ENCODE data around the gene SPEG.

Gene SPEG

GRCh38 chr2:219425238-219426067 is 9.2 kb upstream of the SPEG start:
- FAIRE-seq: no peak

- no peak for FAIRE-seq
These were observed 8.6 kb upstream of the SPEG start for GRCh38 chr2:219426068-219426443.

- no peak for FAIRE-seq
These were observed 8.0 kb upstream of the SPEG start for GRCh38 chr2:219426534-219427136.

- no peak for FAIRE-seq
These were observed 6.2 kb upstream of the SPEG start for GRCh38 chr2:219428469-219428868.

DNA sequence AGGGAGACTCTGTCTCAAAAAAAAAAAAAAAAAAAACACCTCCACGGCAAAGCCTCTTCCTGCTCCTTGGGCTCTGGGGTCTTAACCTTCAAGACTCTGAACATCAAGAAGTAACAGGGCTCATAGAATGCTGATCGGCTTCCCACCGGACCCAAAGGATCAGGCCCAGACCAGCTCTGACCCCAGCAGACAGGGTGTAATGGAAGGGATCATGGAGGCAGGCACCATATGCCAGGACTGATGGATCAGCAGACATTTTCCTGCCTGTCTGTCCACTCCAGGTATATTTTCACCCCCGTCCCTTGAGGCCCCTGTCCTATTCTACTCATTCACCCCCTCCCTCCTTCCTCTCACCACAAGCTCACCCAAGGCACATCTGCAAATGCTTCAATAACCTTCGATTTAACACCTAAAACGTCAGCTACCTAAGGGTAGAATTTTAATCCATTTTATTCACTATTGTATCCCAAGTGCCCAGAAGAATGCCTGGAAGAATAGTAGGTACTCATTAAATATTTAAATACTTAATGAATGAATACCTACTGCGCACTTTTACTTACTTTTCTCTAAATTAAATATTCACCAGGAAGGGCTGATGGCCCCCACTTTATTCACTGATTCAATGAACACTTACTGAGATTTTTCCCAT is 4.6 kb upstream of the SPEG start:
- FAIRE-seq: no peak

GRCh38 chr2:219430633-219431615 is 3.7 kb upstream of the SPEG start:
- FAIRE-seq: no peak

- no peak for FAIRE-seq
These were observed 776 bp upstream of the SPEG start for GRCh38 chr2:219433666-219434467.

GRCh38 chr2:219434468-219434717 is 250 bp upstream of the SPEG start:
- FAIRE-seq: no peak

- no peak for FAIRE-seq
These were observed 1.1 kb downstream of the SPEG start for GRCh38 chr2:219435701-219436100.

DNA sequence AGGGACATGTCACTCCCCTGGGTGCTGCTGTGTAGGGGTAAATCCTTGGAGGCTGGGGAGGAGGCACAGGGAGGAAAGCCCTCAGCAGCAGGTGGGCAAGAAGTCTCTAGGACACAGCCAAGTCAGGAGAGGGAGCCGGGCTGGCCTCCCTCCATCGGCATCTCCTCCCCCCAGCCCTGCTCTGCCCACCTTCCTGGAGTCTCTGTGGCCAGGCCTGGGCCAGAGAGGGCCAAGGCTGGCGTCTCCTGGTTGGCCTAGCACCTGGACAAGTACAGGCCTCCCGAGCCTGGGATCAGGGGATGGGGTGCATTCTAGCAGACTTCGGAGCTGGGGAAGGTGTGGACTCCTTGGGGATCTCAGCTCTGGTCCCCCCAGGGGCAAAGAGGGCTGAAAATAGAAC is 1.8 kb downstream of the SPEG start:
- FAIRE-seq: no peak

- FAIRE-seq: no peak
These were observed 2.5 kb downstream of the SPEG start for GRCh38 chr2:219437141-219437540.

DNA sequence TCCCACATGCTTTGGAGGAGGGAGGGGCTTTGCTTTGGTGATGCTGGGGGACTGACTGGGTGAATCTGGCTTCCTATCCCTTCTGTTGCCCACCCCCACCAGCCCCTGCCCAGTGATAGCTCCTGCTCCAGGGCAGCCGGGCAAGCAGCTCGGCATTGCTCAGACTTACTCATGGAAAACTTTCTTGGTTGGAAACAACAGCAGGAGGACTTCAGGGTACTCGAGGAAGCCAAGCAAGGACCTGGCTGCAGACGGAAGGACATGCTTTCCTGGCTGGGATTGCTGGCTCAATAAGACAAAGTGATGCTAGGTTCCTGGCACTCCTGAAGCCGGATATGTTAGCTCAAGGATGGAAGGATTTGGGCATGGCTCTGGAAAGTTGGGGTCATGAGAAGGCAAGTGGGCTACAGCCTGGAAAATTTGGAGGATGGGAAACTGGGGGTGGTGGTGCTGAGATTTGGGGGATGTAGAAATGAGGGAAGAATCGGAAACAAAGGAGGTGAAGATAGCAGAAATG is 3.1 kb downstream of the SPEG start:
- FAIRE-seq: no peak

DNA sequence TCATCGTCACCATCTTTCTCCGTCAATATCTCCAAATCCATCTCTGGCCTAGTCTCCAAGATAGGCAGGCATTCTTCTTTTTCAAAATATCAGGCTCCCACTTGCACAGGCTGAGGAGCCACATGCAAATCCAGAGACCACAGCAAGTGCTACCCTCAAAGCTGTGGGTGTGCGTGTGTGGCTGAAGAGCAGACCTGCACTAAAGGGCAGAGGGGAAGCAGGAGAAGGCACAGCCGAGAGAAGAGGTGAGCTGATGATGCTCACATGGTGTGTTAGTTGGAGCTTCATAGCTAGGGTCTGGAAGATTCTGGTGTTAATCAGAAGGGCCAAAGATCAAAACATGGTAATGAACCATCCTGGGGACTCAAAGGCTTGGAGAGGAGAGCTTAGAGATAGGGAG is 3.8 kb downstream of the SPEG start:
- no peak for FAIRE-seq

DNA sequence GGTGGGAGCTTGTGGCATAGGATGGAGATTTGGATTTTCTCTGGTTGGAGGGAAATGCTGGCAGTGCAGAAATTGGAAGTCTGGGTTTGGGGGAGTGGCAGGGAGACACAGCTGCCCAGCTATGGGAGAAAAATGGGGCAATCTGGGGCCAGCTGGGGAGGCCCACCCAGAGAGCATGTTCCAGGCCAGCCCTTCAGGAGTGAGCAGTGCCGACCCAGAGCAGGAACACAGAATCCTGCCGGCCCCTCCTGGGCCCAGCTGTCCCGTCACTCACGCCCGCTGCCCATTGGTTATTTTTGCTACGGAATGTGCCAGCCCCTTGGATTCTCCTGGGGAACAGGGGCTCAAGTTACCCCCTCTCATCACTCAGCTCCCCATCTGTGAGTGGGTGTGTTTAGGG is 4.9 kb downstream of the SPEG start:
- no peak for FAIRE-seq

DNA sequence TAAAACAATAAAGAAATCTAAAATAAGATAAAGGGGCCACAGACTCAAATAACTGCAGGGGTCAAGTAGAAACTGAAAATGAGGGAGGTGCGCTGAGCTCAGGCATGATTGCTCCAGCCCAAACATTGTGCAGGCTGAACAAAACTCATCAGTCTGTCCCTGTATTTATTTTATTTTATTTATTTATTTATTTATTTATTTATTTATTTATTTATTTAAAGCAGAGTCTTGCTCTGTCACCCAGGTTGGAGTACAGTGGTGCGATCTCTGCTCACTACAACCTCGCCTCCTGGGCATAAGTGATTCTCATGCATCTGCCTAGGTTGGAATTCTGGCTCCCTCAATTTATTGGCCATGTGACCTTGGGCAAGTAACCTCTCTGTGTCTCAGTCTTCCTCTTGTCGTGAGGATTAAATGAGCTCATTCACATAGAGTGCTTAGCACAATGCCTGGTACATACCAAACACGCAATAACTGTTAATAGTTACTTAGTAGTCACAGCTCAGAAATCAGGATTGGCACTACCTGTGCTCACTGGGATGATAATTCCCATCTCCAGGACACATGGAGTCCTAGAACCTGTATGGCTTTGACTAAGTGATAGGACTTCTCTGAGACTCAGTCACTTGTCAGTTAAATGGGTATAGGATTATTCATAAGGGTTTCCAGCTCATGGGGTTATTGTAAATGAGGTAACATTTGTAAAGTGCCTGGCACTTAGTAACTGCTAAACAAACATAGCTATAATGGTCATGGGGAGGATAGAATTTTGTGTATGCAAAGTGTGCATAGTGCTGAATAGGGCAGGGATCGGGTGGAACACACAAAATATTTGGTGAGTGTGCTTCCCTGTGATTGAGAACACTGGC is 6.0 kb downstream of the SPEG start:
- no peak for FAIRE-seq

DNA sequence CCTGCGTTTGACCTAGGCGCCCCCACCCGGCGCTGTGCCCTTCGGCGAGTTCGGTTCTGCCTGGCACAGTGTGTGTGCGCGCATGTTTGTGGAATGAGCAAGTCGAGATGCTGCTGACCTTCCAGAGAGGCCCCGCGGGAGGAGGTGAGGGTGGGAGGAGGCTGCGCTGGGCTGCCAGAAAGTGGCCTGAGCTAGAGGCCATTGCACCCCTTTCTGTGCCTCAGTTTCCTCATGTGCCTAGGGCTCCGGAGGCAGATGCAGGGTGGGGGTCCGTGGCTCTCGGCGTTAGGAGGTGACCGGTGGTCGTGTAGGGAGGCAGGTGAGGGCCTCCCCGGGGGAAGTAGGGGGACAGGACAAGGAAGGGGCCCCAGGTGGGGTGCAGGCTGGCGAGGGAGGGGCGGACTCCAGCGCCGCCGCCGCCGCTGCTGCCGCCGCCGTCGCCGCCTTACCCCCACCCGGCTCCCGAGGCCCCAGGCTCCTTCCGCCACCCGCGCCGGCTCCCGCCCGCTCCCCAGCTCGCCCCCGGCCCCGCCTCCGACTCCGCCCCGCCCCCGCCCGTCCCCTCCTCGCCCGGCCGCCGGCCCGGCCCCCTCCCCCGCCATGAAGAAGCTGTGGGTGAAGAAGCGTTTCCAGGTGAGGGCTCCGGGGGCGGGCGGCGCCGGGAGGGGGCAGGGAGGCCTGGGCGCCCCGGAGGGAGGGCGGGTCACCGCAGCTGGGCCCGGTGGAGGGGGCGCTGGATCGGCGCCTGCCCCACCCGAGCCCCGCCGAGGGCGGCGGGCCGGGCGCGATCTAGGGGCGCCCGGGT is 7.0 kb downstream of the SPEG start:
- FAIRE-seq: no peak

GRCh38 chr2:219442256-219443015 is 7.8 kb downstream of the SPEG start:
- no peak for FAIRE-seq

DNA sequence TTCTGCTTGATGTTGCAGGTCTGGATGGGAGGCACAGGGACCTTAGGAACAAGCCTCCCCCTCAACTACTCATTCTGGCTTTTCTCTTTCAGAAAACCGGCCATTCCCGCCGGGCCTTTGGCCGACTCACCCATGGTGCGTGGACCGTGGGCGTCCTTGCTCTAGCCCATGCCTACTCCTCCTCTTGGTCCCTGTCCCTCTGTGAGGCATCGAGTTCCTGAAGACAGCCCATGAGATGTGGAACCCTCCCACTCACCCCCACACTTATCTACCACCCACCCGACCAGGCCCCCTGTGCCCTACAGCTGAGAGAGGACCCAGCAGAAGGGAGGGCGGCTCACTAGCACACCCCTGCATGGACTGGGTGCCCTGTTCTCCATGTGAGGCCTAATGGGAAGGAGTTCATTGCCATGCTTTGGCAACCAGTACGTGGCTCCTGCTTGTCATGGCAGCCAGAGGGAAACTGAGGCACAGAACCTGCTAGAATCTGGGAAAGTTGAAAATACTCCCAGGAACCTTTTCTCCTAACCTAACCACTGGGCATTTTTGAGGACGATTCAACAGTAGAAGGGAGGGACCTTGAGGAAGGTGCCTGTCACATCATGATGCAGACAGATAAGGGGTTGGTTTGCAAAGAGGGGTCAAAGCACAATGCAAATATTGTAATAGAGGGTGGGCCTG is 8.5 kb downstream of the SPEG start:
- no peak for FAIRE-seq

DNA sequence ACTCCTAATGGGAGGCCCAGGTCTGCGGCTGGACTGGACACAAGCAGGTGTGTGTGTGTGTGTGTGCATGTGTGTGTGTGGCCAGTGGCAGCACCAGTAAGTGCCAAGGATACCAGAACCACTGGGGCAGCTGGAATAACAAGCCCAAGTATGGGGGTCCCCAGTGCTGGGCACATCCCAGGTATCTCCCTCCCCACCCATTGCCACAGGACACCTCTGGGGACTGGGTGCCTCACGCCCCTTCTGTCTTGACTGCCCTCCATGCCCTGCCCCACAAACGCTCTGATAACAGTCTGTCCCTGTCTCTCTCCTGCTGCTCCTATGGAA is 9.0 kb downstream of the SPEG start:
- no peak for FAIRE-seq

Measured in endometrium (tissue), 2 donors.